Measurements from ENCODE around the gene CFAP20DC.

The CFAP20DC gene

GRCh38 chr3:58798312-58798711 is 251.5 kb downstream of the CFAP20DC start:
- DNase-seq = peak; percentile 2 to 3

GRCh38 chr3:58794750-58795149 is 255.1 kb downstream of the CFAP20DC start:
- DNase-seq = no peak

- no peak for DNase-seq
These were observed 255.9 kb downstream of the CFAP20DC start for GRCh38 chr3:58793938-58794337.

GRCh38 chr3:58792921-58793451 is 256.8 kb downstream of the CFAP20DC start:
- no peak for DNase-seq

GRCh38 chr3:58789385-58789784 is 260.4 kb downstream of the CFAP20DC start:
- DNase-seq = no peak

- DNase-seq = no peak
These were observed 264.9 kb downstream of the CFAP20DC start for GRCh38 chr3:58784888-58785287.

- DNase-seq = no peak
These were observed 265.4 kb downstream of the CFAP20DC start for GRCh38 chr3:58784425-58784824.

GRCh38 chr3:58783845-58784244 is 266.0 kb downstream of the CFAP20DC start:
- DNase-seq = no peak

- DNase-seq = no peak
These were observed 269.9 kb downstream of the CFAP20DC start for GRCh38 chr3:58779934-58780333.

GRCh38 chr3:58776231-58776630 is 273.6 kb downstream of the CFAP20DC start:
- no peak for DNase-seq

GRCh38 chr3:58772462-58772861 is 277.4 kb downstream of the CFAP20DC start:
- no peak for DNase-seq

GRCh38 chr3:58769065-58769464 is 280.8 kb downstream of the CFAP20DC start:
- no peak for DNase-seq

- no peak for DNase-seq
These were observed 283.1 kb downstream of the CFAP20DC start for GRCh38 chr3:58766587-58767282.

GRCh38 chr3:58755150-58755549 is 294.7 kb downstream of the CFAP20DC start:
- no peak for DNase-seq

- DNase-seq = no peak
These were observed 295.8 kb downstream of the CFAP20DC start for GRCh38 chr3:58754074-58754473.

- DNase-seq = no peak
These were observed 297.8 kb downstream of the CFAP20DC start for GRCh38 chr3:58751882-58752567.

- no peak for DNase-seq
These were observed 298.6 kb downstream of the CFAP20DC start for GRCh38 chr3:58751235-58751634.

GRCh38 chr3:58749948-58750347 is 299.9 kb downstream of the CFAP20DC start:
- no peak for DNase-seq

- DNase-seq = no peak
These were observed 301.8 kb downstream of the CFAP20DC start for GRCh38 chr3:58748024-58748423.

GRCh38 chr3:58746758-58747157 is 303.1 kb downstream of the CFAP20DC start:
- DNase-seq = no peak

GRCh38 chr3:58743296-58743695 is 306.5 kb downstream of the CFAP20DC start:
- DNase-seq = no peak

GRCh38 chr3:58742239-58742638 is 307.6 kb downstream of the CFAP20DC start:
- DNase-seq = no peak

- DNase-seq = no peak
These were observed 312.2 kb downstream of the CFAP20DC start for GRCh38 chr3:58737644-58738043.

- no peak for DNase-seq
These were observed 318.2 kb downstream of the CFAP20DC start for GRCh38 chr3:58731673-58732072.
